Measurements from ENCODE around the gene SCN2A. TPM values are rescaled to one million over a fixed set of nuclear protein-coding genes. Genes with fewer than 3 reads are reported as not detected.

SCN2A gene
- total and polyA plus RNA-seq, 2 of the 4 experiments (the other 2 are of a cell fraction): 0.24 to 0.54 TPM

- no TSS peak for BruUV-seq (replicated peaks)
- H3K56ac ChIP-seq (ENCODE audit: extremely low read depth, insufficient read depth, low read length): no peak overlapping the region
These were observed 42.8 kb upstream of the SCN2A start for GRCh38 chr2:165196411-165196810.

More at GRCh38 chr2:165196411-165196810, 42.8 kb upstream of the SCN2A start:
- no peak overlapping the region for H3K4me2 ChIP-seq (ENCODE audit: low read depth, low read length)
- no peak overlapping the region for H2AFZ ChIP-seq (replicated peaks; ENCODE audit: low read length, poor library complexity)
- no peak overlapping the region for H3K4ac ChIP-seq (ENCODE audit: low read depth, low read length)
- ATAC-seq (ENCODE audit: low read depth): no peak
- H4K8ac ChIP-seq (ENCODE audit: low read depth in 2 of 2, low read length in 2 of 2): no peak overlapping the region
- H3K36me3 ChIP-seq (ENCODE audit: control insufficient read depth, insufficient read depth, low read length): no peaks in the 10 kb centered on the region
- H3K23ac ChIP-seq (ENCODE audit: low read depth, low read length): no peak overlapping the region
- H3K4me1 ChIP-seq (ENCODE audit: control insufficient read depth, insufficient read depth, low read length): no peaks in the 10 kb centered on the region
- no peaks in the 10 kb centered on the region for H3K27me3 ChIP-seq (ENCODE audit: control insufficient read depth, insufficient read depth, low read length)
- intact Hi-C loops (cut with micrococcal nuclease): no loop called here
- H3K79me1 ChIP-seq (ENCODE audit: low read depth in 1 of 2, low read length in 2 of 2): no peaks in the 10 kb centered on the region
- no peak overlapping the region for H2BK5ac ChIP-seq (ENCODE audit: low read depth, low read length, poor library complexity, severe bottlenecking)
- no CpG with 5 or more reads among the region's 4 CpGs for WGBS, 2 experiments (ENCODE audit: extremely low coverage in 2 of 2, insufficient read length in 1 of 2)
- no peak overlapping the region for H2BK15ac ChIP-seq (ENCODE audit: low read depth, low read length)
- no peak overlapping the region for H3K9ac ChIP-seq (ENCODE audit: low read depth, low read length)
- in situ Hi-C loops (cut with MboI; ENCODE audit: low sequenced_read_pairs): loop anchor here (25.0 kb wide), 1 partner anchor 459 kb away; no protein-coding TSS in a partner anchor
- H3K4me3 ChIP-seq (ENCODE audit: insufficient read depth, low read depth, low read length): no peak overlapping the region
- H3K14ac ChIP-seq (replicated peaks; ENCODE audit: low read depth, low read length): no peak overlapping the region
- H4K20me1 ChIP-seq (ENCODE audit: insufficient read depth, low read length): no peaks in the 10 kb centered on the region
- no peaks in the 10 kb centered on the region for H3K9me3 ChIP-seq (ENCODE audit: control insufficient read depth, insufficient read depth, low read length)
- H3K9me1 ChIP-seq (ENCODE audit: insufficient read depth, low read length): no peaks in the 10 kb centered on the region
- dilution Hi-C loops (cut with HindIII; ENCODE audit: low sequenced_read_pairs, unreplicated experiment): no loop called here
- ChIA-PET POLR2A (ENCODE audit: unreplicated experiment) (no interaction called here), CTCF (no interaction called here)
- no peak for DNase-seq
- TF ChIP-seq NFE2L2 (IDR thresholded peaks at IDR 0.05; ENCODE audit: low read depth, low read length) (no peak), CTCF (conservative IDR thresholded peaks at IDR 0.05; ENCODE audit: low read depth, low read length) (no peak), CHD1 (IDR thresholded peaks at IDR 0.05; ENCODE audit: low read depth, low read length) (no peak)
- H2BK120ac ChIP-seq (ENCODE audit: low read depth, low read length): no peak overlapping the region
- no peak overlapping the region for H2BK20ac ChIP-seq (ENCODE audit: low read depth, low read length)
- no peak overlapping the region for H4K5ac ChIP-seq (ENCODE audit: low read depth, low read length)
- no peak overlapping the region for H4K91ac ChIP-seq (ENCODE audit: insufficient read depth, low read depth, low read length)
- no peak overlapping the region for H2AK5ac ChIP-seq (ENCODE audit: low read depth, low read length)
- no peak overlapping the region for H3K27ac ChIP-seq (ENCODE audit: insufficient read depth, low read length)
- no peak overlapping the region for H3K18ac ChIP-seq (ENCODE audit: low read depth, low read length)
- H2AK9ac ChIP-seq (replicated peaks; ENCODE audit: low read depth, low read length, poor library complexity): no peak overlapping the region
